ENCODE results near the gene TMEM184B. TPM values are rescaled to one million over a fixed set of nuclear protein-coding genes. Genes with fewer than 3 reads are reported as not detected.
"Not testable (repeated sequence)": the region's sequence is repeated elsewhere in the genome, so short reads cannot be mapped to it uniquely, and the experiment has no call there.

TMEM184B gene
- total RNA-seq, 1 experiment from 2014 or later: 7.9 TPM

GRCh38 chr22:38255697-38256096, 17.1 kb downstream of the TMEM184B start:
- no peak for DNase-seq (ENCODE audit: extremely low read depth, low read depth)

GRCh38 chr22:38251341-38251692, 21.5 kb downstream of the TMEM184B start:
- no peak for DNase-seq (ENCODE audit: extremely low read depth, low read depth)

GRCh38 chr22:38250643-38251340, 22.0 kb downstream of the TMEM184B start:
- no peak for DNase-seq (ENCODE audit: extremely low read depth, low read depth)

GRCh38 chr22:38249803-38250642, 22.8 kb downstream of the TMEM184B start:
- DNase-seq (ENCODE audit: extremely low read depth, low read depth): no peak

GRCh38 chr22:38249301-38249700, 23.5 kb downstream of the TMEM184B start:
- DNase-seq (ENCODE audit: extremely low read depth, low read depth): no peak

GRCh38 chr22:38248280-38248679, 24.5 kb downstream of the TMEM184B start:
- DNase-seq (ENCODE audit: extremely low read depth, low read depth): no peak

GRCh38 chr22:38247713-38248112, 25.1 kb downstream of the TMEM184B start:
- DNase-seq (ENCODE audit: extremely low read depth, low read depth): no peak

- DNase-seq (ENCODE audit: extremely low read depth, low read depth): no peak
Observed at GRCh38 chr22:38246692-38247091, 26.1 kb downstream of the TMEM184B start.

GRCh38 chr22:38246046-38246658, 26.7 kb downstream of the TMEM184B start:
- DNase-seq (ENCODE audit: extremely low read depth, low read depth): no peak

GRCh38 chr22:38244106-38244505, 28.7 kb downstream of the TMEM184B start:
- DNase-seq (ENCODE audit: extremely low read depth, low read depth): no peak

GRCh38 chr22:38243007-38243765, 29.6 kb downstream of the TMEM184B start:
- DNase-seq (ENCODE audit: extremely low read depth, low read depth): no peak

GRCh38 chr22:38240734-38241252, 32.0 kb downstream of the TMEM184B start:
- DNase-seq (ENCODE audit: extremely low read depth, low read depth): peak; percentile 49

GRCh38 chr22:38239101-38239761, 33.6 kb downstream of the TMEM184B start:
- no peak for DNase-seq (ENCODE audit: extremely low read depth, low read depth)

GRCh38 chr22:38238519-38239071, 34.2 kb downstream of the TMEM184B start:
- DNase-seq (ENCODE audit: extremely low read depth, low read depth): no peak

GRCh38 chr22:38236786-38237185, 36.0 kb downstream of the TMEM184B start:
- DNase-seq (ENCODE audit: extremely low read depth, low read depth): no peak

- DNase-seq (ENCODE audit: extremely low read depth, low read depth): no peak
Observed at GRCh38 chr22:38235240-38235850, 37.5 kb downstream of the TMEM184B start.

GRCh38 chr22:38233856-38234255, 39.0 kb downstream of the TMEM184B start:
- DNase-seq (ENCODE audit: extremely low read depth, low read depth): not testable (repeated sequence)

- DNase-seq (ENCODE audit: extremely low read depth, low read depth): no peak
Observed at GRCh38 chr22:38233427-38233826, 39.4 kb downstream of the TMEM184B start.

GRCh38 chr22:38232196-38232595, 40.6 kb downstream of the TMEM184B start:
- DNase-seq (ENCODE audit: extremely low read depth, low read depth): no peak

Data from NCI-H460 (cell line).